Upper lobe of left lung (tissue), 6 donors: ENCODE data around the gene CSE1L. TPM values are rescaled to one million over a fixed set of nuclear protein-coding genes. Genes with fewer than 3 reads are reported as not detected.
"Not testable (repeated sequence)": the region's sequence is repeated elsewhere in the genome, so short reads cannot be mapped to it uniquely, and the experiment has no call there.

Experiments
- ATAC-seq, 2 donors: fragments of 200-7000 bp; cut with Tn5 transposase; one replicate each; pipeline ENCODE4 v1.9.1; 2022; ENCODE audit warnings: mild to moderate bottlenecking in 2 of 2, moderate library complexity in 2 of 2; ENCODE audit not compliant: low FRiP score in 2 of 2
- DNase-seq, 2 donors: peaks; one replicate each; pipeline ENCODE4 v3.0.0-alpha.2; 2019 to 2020
- H3K27ac ChIP-seq, 4 donors: fragments of 200-600 bp; sonication (generic); one replicate each; pipeline ENCODE4 v1.5.1; 2016 to 2019
- H3K27me3 ChIP-seq, 4 donors: fragments of 200-600 bp; sonication (generic); one replicate each; pipeline ENCODE4 v1.5.1; 2017 to 2019
- H3K36me3 ChIP-seq, 4 donors: fragments of 200-600 bp; sonication (generic); one replicate each; pipeline ENCODE4 v1.5.1; 2016 to 2019
- H3K4me1 ChIP-seq, 4 donors: fragments of 200-600 bp; sonication (generic); one replicate each; pipeline ENCODE4 v1.5.1; 2018 to 2019
- H3K4me3 ChIP-seq, 4 donors: fragments of 200-600 bp; sonication (generic); one replicate each; pipeline ENCODE4 v1.5.1; 2017 to 2019; ENCODE audit warnings: mild to moderate bottlenecking in 2 of 4, moderate library complexity in 1 of 4
- H3K9me3 ChIP-seq, 4 donors: fragments of 200-600 bp; sonication (generic); one replicate each; pipeline ENCODE4 v1.5.1; 2018 to 2019
- CTCF ChIP-seq, 6 experiments: fragments of 450-650 bp in 4 of 6; fragments of 200-600 bp in 2 of 6; sonication (generic) in 2 of 6; IDR thresholded peaks; one replicate each; pipeline ENCODE4 v1.5.1; 2016 to 2019; ENCODE audit warnings: antibody characterized with exemption in 6 of 6
- EP300 ChIP-seq, 4 donors: sonication (generic); formaldehyde crosslinking; IDR thresholded peaks; one replicate each; pipeline ENCODE4 v1.5.1; 2017; ENCODE audit warnings: antibody characterized with exemption in 4 of 4, control low read depth in 2 of 4
- POLR2A ChIP-seq, 4 donors: fragments of 450-650 bp; IDR thresholded peaks; one replicate each; pipeline ENCODE4 v1.5.1; 2016 to 2017; ENCODE audit warnings: antibody characterized with exemption in 4 of 4, mild to moderate bottlenecking in 2 of 4
- POLR2AphosphoS5 ChIP-seq, 2 donors: sonication (generic); formaldehyde crosslinking; IDR thresholded peaks; one replicate each; pipeline ENCODE4 v1.5.1; 2017; ENCODE audit warnings: antibody characterized with exemption in 2 of 2
- WGBS, 2 donors: methylation state at CpG; one replicate each; pipeline ENCODE4 v1.1.5; 2017 to 2018; 5-methylcytosine and 5-hydroxymethylcytosine counted together
- total RNA-seq, 6 donors: library from RNA; depleted of rRNA in 4 of 6; stranded (reverse); fragments of >200 nt in 4 of 6; gene quantifications; one replicate each; pipeline versions ENCODE4 v1.1.0 to v1.2.1, GENCODE V29; 2016 to 2021
- donor health status: DM: no; HTN: no; CAD: no; lungs with moderate emphysema.
- donor health status: DM: no; HTN: yes; CAD: no; lungs with severe emphysema.

Gene CSE1L
- total RNA-seq, 6 donors from 2014 or later = 10.4 to 40.4 (median 27.2) TPM

DNA sequence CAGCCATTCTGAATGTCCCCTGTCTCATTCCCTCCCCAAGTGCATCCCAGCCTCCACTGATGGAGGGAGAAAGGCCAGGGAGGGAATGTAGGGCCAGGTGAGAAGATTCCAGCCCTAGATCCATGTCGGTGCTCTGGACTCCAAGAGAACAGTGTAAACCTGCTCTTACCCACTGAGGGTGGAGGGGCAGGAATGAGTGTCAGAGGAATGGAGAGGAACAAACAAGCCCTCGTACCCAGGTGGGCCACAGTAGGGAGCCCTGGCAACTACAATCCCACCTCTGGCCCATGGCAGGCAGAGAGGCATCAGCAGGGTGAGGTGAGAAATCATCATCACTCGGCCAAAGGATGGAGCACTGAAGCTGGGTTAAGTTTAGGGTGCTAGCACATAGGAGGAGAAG, 87.5 kb downstream of the CSE1L start:
- ATAC-seq (no peak), DNase-seq (no peak)
- 82% methylated on average over 3 of the region's 3 CpGs for whole genome bisulfite sequencing, 2 donors
- H3K4me3 ChIP-seq = no peak overlapping the region
- H3K36me3 ChIP-seq = peaks cover 0 to 57% (median 29%) of the 10 kb centered on the region in 4 donors
- H3K9me3 ChIP-seq = no peaks in the 10 kb centered on the region
- H3K27ac ChIP-seq = peak overlapping the region in 1 of 4 donors; percentile 50
- peaks cover 0 to 9% (median 2%) of the 10 kb centered on the region in 4 donors for H3K4me1 ChIP-seq
- TF ChIP-seq POLR2A (IDR thresholded peaks at IDR 0.05) = no peak
- TF ChIP-seq CTCF (IDR thresholded peaks at IDR 0.05) = no peak
- TF ChIP-seq POLR2AphosphoS5 (IDR thresholded peaks at IDR 0.05) = no peak
- no peak for TF ChIP-seq EP300 (IDR thresholded peaks at IDR 0.05)
- no peaks in the 10 kb centered on the region for H3K27me3 ChIP-seq

- H3K4me1 ChIP-seq, H3K27ac ChIP-seq, H3K9me3 ChIP-seq, ATAC-seq, H3K4me3 ChIP-seq, H3K27me3 ChIP-seq: not testable (repeated sequence)
- H3K36me3 ChIP-seq = peaks cover 0 to 62% (median 32%) of the 10 kb centered on the region in 4 donors
- WGBS, 2 donors = 86 to 88% methylated on average over 8 of the region's 8 CpGs
- peak in 1 of 2 donors; percentile 54 for DNase-seq
These were observed 88.7 kb downstream of the CSE1L start for GRCh38 chr20:49134797-49135196.

DNA sequence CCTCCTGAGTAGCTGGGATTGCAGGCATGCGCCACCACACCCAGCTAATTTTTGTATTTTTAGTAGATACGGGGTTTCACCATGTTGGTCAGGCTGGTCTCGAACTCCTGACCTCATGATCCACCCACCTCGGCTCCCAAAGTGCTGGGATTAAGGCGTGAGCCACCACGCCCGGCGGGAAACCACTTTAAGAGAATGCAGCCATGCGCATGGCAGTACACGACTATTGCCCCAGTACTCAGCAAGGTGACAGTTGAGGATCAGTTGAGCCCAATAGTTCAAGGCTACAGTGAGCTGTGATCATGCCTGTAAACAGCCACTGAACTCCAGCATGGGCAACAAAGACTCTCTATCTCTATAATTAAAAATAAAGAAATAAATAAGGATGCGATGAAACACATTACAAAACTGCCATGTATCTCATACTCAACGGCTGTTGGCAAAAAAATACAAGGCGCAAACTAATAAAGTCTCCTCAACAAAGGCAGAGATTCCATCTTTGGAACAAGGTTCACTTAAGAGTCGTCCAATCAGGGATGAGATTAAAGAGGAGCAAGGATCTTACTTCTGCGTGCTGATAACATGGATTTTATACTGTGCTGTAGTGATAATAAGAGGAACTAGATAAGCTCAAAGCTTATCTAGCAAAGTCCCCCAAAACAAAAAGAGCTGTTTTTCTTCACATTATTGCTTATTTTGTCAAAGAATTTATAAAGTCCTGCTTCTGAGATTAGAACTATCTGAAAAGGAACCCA, 90.9 kb downstream of the CSE1L start:
- ATAC-seq (no peak), DNase-seq (no peak)
- Histone ChIP-seq H3K27ac (no peak overlapping the region), H3K4me3 (no peak overlapping the region), H3K4me1 (peaks cover 0 to 15% (median 10%) of the 10 kb centered on the region in 4 donors), H3K36me3 (peaks cover 0 to 45% (median 21%) of the 10 kb centered on the region in 4 donors), H3K9me3 (no peaks in the 10 kb centered on the region), H3K27me3 (no peaks in the 10 kb centered on the region)
- no peak for TF ChIP-seq EP300 (IDR thresholded peaks at IDR 0.05)
- TF ChIP-seq POLR2A (IDR thresholded peaks at IDR 0.05) = no peak
- no peak for TF ChIP-seq POLR2AphosphoS5 (IDR thresholded peaks at IDR 0.05)
- TF ChIP-seq CTCF (IDR thresholded peaks at IDR 0.05) = no peak
- 95% methylated on average over 14 to 15 of the region's 15 CpGs for WGBS, 2 donors

DNA sequence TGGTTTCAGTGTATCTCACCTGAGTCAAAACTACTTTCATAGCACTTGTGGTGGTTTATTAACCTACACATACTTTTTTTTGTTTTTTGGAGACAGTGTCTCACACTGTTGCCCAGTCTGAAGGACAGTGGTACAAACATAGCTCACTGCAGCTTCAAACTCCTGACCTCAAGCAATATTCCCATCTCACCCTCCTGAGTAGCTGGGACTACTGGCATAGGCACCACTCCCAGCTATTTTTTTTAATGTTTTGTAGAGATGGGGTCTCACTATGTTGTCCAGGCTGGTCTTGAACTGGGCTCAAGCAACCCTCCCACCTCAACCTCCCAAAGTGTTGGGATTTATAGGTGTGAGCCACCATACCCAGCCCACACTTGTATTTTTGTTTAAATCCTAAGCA, 92.3 kb downstream of the CSE1L start:
- no peak for DNase-seq
- Histone ChIP-seq H3K27me3 (no peaks in the 10 kb centered on the region), H3K27ac (no peak overlapping the region), H3K9me3 (no peaks in the 10 kb centered on the region), H3K4me1 (peaks cover 0 to 10% (median 6%) of the 10 kb centered on the region in 4 donors), H3K36me3 (peaks cover 0 to 41% (median 21%) of the 10 kb centered on the region in 4 donors), H3K4me3 (no peak overlapping the region)
- TF ChIP-seq EP300 (IDR thresholded peaks at IDR 0.05) (no peak), POLR2AphosphoS5 (IDR thresholded peaks at IDR 0.05) (no peak), CTCF (IDR thresholded peaks at IDR 0.05) (no peak), POLR2A (IDR thresholded peaks at IDR 0.05) (no peak)
- no peak for ATAC-seq

DNA sequence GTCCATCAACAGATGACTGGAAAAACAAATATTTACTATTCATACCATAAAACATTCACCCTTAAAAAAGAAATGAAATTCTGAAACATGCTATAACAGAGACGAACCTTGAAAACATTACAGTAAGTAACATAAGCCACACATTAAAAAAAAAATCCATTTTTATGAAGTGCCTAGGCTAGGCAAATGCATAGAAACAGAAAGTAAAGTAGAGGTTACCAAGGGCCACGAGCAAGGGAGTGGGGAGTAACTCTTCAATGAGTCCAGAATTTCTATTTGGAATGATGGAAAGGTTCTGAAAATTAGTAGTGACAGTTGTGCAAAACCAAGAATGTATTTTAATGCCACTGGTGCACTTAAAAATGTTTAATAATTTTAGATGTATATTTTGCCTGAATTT, 94.3 kb downstream of the CSE1L start:
- no peak for ATAC-seq
- Histone ChIP-seq H3K27me3 (no peaks in the 10 kb centered on the region), H3K4me3 (no peak overlapping the region), H3K4me1 (peaks cover 0 to 12% (median 7%) of the 10 kb centered on the region in 4 donors), H3K9me3 (no peaks in the 10 kb centered on the region), H3K36me3 (peaks cover 0 to 31% (median 7%) of the 10 kb centered on the region in 4 donors), H3K27ac (peak overlapping the region in 1 of 4 donors; percentile 17)
- 58 to 60% methylated on average over 2 of the region's 2 CpGs for WGBS, 2 donors
- no peak for TF ChIP-seq POLR2A (IDR thresholded peaks at IDR 0.05)
- no peak for TF ChIP-seq EP300 (IDR thresholded peaks at IDR 0.05)
- TF ChIP-seq CTCF (IDR thresholded peaks at IDR 0.05) = no peak
- no peak for TF ChIP-seq POLR2AphosphoS5 (IDR thresholded peaks at IDR 0.05)
- no peak for DNase-seq
